ENCODE data around the gene R3HDM2.

Gene R3HDM2

GRCh38 chr12:57388425-57388824, 42.4 kb downstream of the R3HDM2 start:
- no peaks in the 10 kb centered on the region for H3K4me1 Mint-ChIP-seq
- no peaks in the 10 kb centered on the region for H3K9me3 Mint-ChIP-seq
- H3K27me3 Mint-ChIP-seq (ENCODE audit: low read depth, poor library complexity) = no peaks in the 10 kb centered on the region
- no peak for DNase-seq
- H3K27ac Mint-ChIP-seq = peak overlapping the region; percentile 15
- TF ChIP-seq CTCF (IDR thresholded peaks at IDR 0.05) = no peak
- peaks cover 63% of the 10 kb centered on the region for H3K36me3 Mint-ChIP-seq (ENCODE audit: low read depth)
- H3K4me3 Mint-ChIP-seq = no peak overlapping the region

- Mint-ChIP-seq H3K9me3 (no peaks in the 10 kb centered on the region), H3K27me3 (ENCODE audit: low read depth, poor library complexity) (peaks cover 3% of the 10 kb centered on the region), H3K4me1 (no peaks in the 10 kb centered on the region), H3K4me3 (no peak overlapping the region), H3K36me3 (ENCODE audit: low read depth) (peaks cover 53% of the 10 kb centered on the region), H3K27ac (no peak overlapping the region)
- TF ChIP-seq CTCF (IDR thresholded peaks at IDR 0.05) = no peak
- no peak for DNase-seq
These were observed 44.6 kb downstream of the R3HDM2 start for GRCh38 chr12:57386187-57386720.

GRCh38 chr12:57385586-57385985, 45.3 kb downstream of the R3HDM2 start:
- Mint-ChIP-seq H3K27ac (peak overlapping the region; percentile 48), H3K36me3 (ENCODE audit: low read depth) (peaks cover 53% of the 10 kb centered on the region), H3K27me3 (ENCODE audit: low read depth, poor library complexity) (peaks cover 3% of the 10 kb centered on the region), H3K4me3 (no peak overlapping the region), H3K4me1 (no peaks in the 10 kb centered on the region), H3K9me3 (no peaks in the 10 kb centered on the region)
- no peak for DNase-seq
- TF ChIP-seq CTCF (IDR thresholded peaks at IDR 0.05) = no peak

- no peak overlapping the region for H3K27ac Mint-ChIP-seq
- peaks cover 3% of the 10 kb centered on the region for H3K27me3 Mint-ChIP-seq (ENCODE audit: low read depth, poor library complexity)
- DNase-seq = no peak
- no peak for TF ChIP-seq CTCF (IDR thresholded peaks at IDR 0.05)
- no peak overlapping the region for H3K4me3 Mint-ChIP-seq
- no peaks in the 10 kb centered on the region for H3K9me3 Mint-ChIP-seq
- H3K4me1 Mint-ChIP-seq = no peaks in the 10 kb centered on the region
- H3K36me3 Mint-ChIP-seq (ENCODE audit: low read depth) = peaks cover 47% of the 10 kb centered on the region
These were observed 46.4 kb downstream of the R3HDM2 start for GRCh38 chr12:57384478-57384877.

GRCh38 chr12:57381693-57382220, 49.1 kb downstream of the R3HDM2 start:
- H3K4me3 Mint-ChIP-seq = no peak overlapping the region
- TF ChIP-seq CTCF (IDR thresholded peaks at IDR 0.05) = no peak
- DNase-seq = no peak
- H3K27ac Mint-ChIP-seq = peak overlapping the region; percentile 19
- H3K27me3 Mint-ChIP-seq (ENCODE audit: low read depth, poor library complexity) = peaks cover 3% of the 10 kb centered on the region
- peaks cover 40% of the 10 kb centered on the region for H3K36me3 Mint-ChIP-seq (ENCODE audit: low read depth)
- no peaks in the 10 kb centered on the region for H3K4me1 Mint-ChIP-seq
- H3K9me3 Mint-ChIP-seq = no peaks in the 10 kb centered on the region

GRCh38 chr12:57380300-57380699, 50.5 kb downstream of the R3HDM2 start:
- Mint-ChIP-seq H3K27me3 (ENCODE audit: low read depth, poor library complexity) (peaks cover 3% of the 10 kb centered on the region), H3K9me3 (no peaks in the 10 kb centered on the region)
- no peak for TF ChIP-seq CTCF (IDR thresholded peaks at IDR 0.05)

More at GRCh38 chr12:57380300-57380699, 50.5 kb downstream of the R3HDM2 start:
- H3K36me3 Mint-ChIP-seq (ENCODE audit: low read depth) = peaks cover 42% of the 10 kb centered on the region
- H3K4me1 Mint-ChIP-seq = no peaks in the 10 kb centered on the region
- no peak for DNase-seq
- no peak overlapping the region for H3K4me3 Mint-ChIP-seq
- H3K27ac Mint-ChIP-seq = no peak overlapping the region
